GM23338 (cell line): ENCODE results near the gene FUT6. TPM values are rescaled to one million over a fixed set of nuclear protein-coding genes. Genes with fewer than 3 reads are reported as not detected.

Experiments
- ATAC-seq: fragments of 200-7000 bp; cut with Tn5 transposase; 3 replicates; pipeline ENCODE4 v1.9.1; 2020
- DNase-seq: peaks from one replicate; pipeline ENCODE4 v3.0.0-alpha.2; 2015; ENCODE audit warnings: low spot score
- H2AFZ ChIP-seq: fragments of 200-600 bp; sonication (generic); 2 replicates; pipeline ENCODE4 v1.8.0; 2016; ENCODE audit warnings: antibody characterized with exemption, mild to moderate bottlenecking, moderate library complexity
- H3F3A ChIP-seq: fragments of 200-600 bp; sonication (generic); replicated peaks from 2 replicates; pipeline ENCODE4 v1.8.0; 2017; ENCODE audit warnings: antibody characterized with exemption, mixed run types, low read depth
- H3K27ac ChIP-seq: fragments of 200-600 bp; sonication (generic); 2 replicates; pipeline ENCODE4 v1.6.1; 2016; ENCODE audit warnings: low read depth
- H3K27me3 ChIP-seq: fragments of 200-600 bp; sonication (generic); 2 replicates; pipeline ENCODE4 v1.8.0; 2016; ENCODE audit warnings: mild to moderate bottlenecking, mixed run types, moderate library complexity; ENCODE audit not compliant: insufficient read depth
- H3K36me3 ChIP-seq: fragments of 200-600 bp; sonication (generic); 2 replicates; pipeline ENCODE4 v1.8.0; 2016; ENCODE audit warnings: mild to moderate bottlenecking; ENCODE audit not compliant: insufficient read depth
- H3K4me1 ChIP-seq: fragments of 200-600 bp; sonication (generic); 2 replicates; pipeline ENCODE4 v1.8.0; 2016; ENCODE audit warnings: mild to moderate bottlenecking, moderate library complexity; ENCODE audit not compliant: insufficient read depth
- H3K4me2 ChIP-seq: fragments of 200-600 bp; sonication (generic); 2 replicates; pipeline ENCODE4 v1.7.1; 2017; ENCODE audit warnings: mixed run types
- H3K4me3 ChIP-seq: fragments of 200-600 bp; sonication (generic); 2 replicates; pipeline ENCODE4 v1.6.1; 2016; ENCODE audit warnings: mixed run types
- H3K79me2 ChIP-seq: fragments of 200-600 bp; sonication (generic); replicated peaks from 2 replicates; pipeline ENCODE4 v1.8.0; 2017; ENCODE audit warnings: mild to moderate bottlenecking; ENCODE audit not compliant: insufficient read depth
- H3K9me2 ChIP-seq: fragments of 200-600 bp; sonication (generic); 2 replicates; pipeline ENCODE4 v1.8.0; 2017; ENCODE audit not compliant: insufficient read depth
- H4K20me1 ChIP-seq: fragments of 200-600 bp; sonication (generic); replicated peaks from 2 replicates; pipeline ENCODE4 v1.8.0; 2017; ENCODE audit warnings: mild to moderate bottlenecking; ENCODE audit not compliant: insufficient read depth
- H3K27ac Mint-ChIP-seq: 2 replicates; pipeline ENCODE4 v1.8.0; 2020; ENCODE audit warnings: inconsistent platforms, mild to moderate bottlenecking, moderate library complexity, mixed read lengths
- H3K27me3 Mint-ChIP-seq: 3 replicates; pipeline ENCODE4 v1.8.0; 2022; ENCODE audit warnings: low read depth, mild to moderate bottlenecking, moderate library complexity, mixed read lengths, inconsistent platforms; ENCODE audit not compliant: insufficient read depth, poor library complexity
- H3K36me3 Mint-ChIP-seq: 3 replicates; pipeline ENCODE4 v1.8.0; 2021; ENCODE audit warnings: low read depth, mild to moderate bottlenecking, inconsistent platforms, moderate library complexity, mixed read lengths
- H3K4me1 Mint-ChIP-seq: 3 replicates; pipeline ENCODE4 v1.8.0; 2020; ENCODE audit warnings: mild to moderate bottlenecking, inconsistent platforms, mixed read lengths
- H3K4me3 Mint-ChIP-seq: 3 replicates; pipeline ENCODE4 v1.8.0; 2021; ENCODE audit warnings: moderate library complexity, mild to moderate bottlenecking, inconsistent platforms, mixed read lengths
- H3K9me3 Mint-ChIP-seq: 3 replicates; pipeline ENCODE4 v1.8.0; 2020; ENCODE audit warnings: moderate library complexity, mild to moderate bottlenecking, inconsistent platforms, mixed read lengths
- CREB1 ChIP-seq: fragments of 250-450 bp; sonication (Bioruptor Pico); IDR thresholded peaks from 2 replicates; pipeline ENCODE4 v1.5.0; 2020; ENCODE audit warnings: low read depth, mild to moderate bottlenecking, moderate library complexity
- EZH2 ChIP-seq: fragments of 200-600 bp; sonication (generic); IDR thresholded peaks from one replicate; pipeline ENCODE4 v1.8.0; 2017; ENCODE audit warnings: antibody characterized with exemption, mild to moderate bottlenecking, low read depth; ENCODE audit not compliant: unreplicated experiment
- EZH2phosphoT487 ChIP-seq: fragments of 200-600 bp; sonication (generic); IDR thresholded peaks from one replicate; pipeline ENCODE4 v1.8.1; 2018; ENCODE audit warnings: antibody characterized with exemption; ENCODE audit not compliant: unreplicated experiment
- JUNB ChIP-seq: IDR thresholded peaks from one replicate; pipeline ENCODE4 v1.6.1; 2016; ENCODE audit warnings: antibody characterized with exemption; ENCODE audit not compliant: unreplicated experiment
- NANOG ChIP-seq: IDR thresholded peaks from 2 replicates; pipeline ENCODE4 v1.6.1; 2016; ENCODE audit warnings: antibody characterized with exemption, borderline replicate concordance
- STAT1 ChIP-seq: IDR thresholded peaks from one replicate; pipeline ENCODE4 v1.6.1; 2016; ENCODE audit warnings: antibody characterized with exemption; ENCODE audit not compliant: unreplicated experiment
- ZNF114 ChIP-seq: fragments of 250-450 bp; sonication (Bioruptor Pico); IDR thresholded peaks from 2 replicates; pipeline ENCODE4 v1.5.0; 2020; ENCODE audit warnings: mild to moderate bottlenecking, moderate library complexity
- polyA plus RNA-seq: library from polyadenylated mRNA; unstranded; fragments of >200 nt; fragmentation: Nextera tagmentation; extraction: Ambion mirVana; gene quantifications from 2 replicates; pipeline ENCODE4 v1.2.1, GENCODE V29; 2016
- total RNA-seq: library from RNA; depleted of rRNA; stranded (reverse); fragments of >200 nt; shearing (Covaris generic); gene quantifications from 2 replicates; pipeline ENCODE4 v1.2.3, GENCODE V29; 2014
- TF ChIP-seq, protein P1 (sequence below): IDR thresholded peaks from 2 replicates; pipeline ENCODE4 v1.6.1; 2016; ENCODE audit warnings: antibody characterized with exemption
- TF ChIP-seq, protein P2 (sequence below): IDR thresholded peaks from one replicate; pipeline ENCODE4 v1.6.1; 2018; ENCODE audit warnings: antibody characterized with exemption; ENCODE audit not compliant: unreplicated experiment
- TF ChIP-seq, protein P3 (sequence below): fragments of 250-450 bp; sonication (Bioruptor Pico); IDR thresholded peaks from 2 replicates; pipeline ENCODE4 v1.5.0; 2020; ENCODE audit warnings: mild to moderate bottlenecking, moderate library complexity

The FUT6 gene
- total and polyA plus RNA-seq, 2 experiments from 2014 or later: not detected

DNA sequence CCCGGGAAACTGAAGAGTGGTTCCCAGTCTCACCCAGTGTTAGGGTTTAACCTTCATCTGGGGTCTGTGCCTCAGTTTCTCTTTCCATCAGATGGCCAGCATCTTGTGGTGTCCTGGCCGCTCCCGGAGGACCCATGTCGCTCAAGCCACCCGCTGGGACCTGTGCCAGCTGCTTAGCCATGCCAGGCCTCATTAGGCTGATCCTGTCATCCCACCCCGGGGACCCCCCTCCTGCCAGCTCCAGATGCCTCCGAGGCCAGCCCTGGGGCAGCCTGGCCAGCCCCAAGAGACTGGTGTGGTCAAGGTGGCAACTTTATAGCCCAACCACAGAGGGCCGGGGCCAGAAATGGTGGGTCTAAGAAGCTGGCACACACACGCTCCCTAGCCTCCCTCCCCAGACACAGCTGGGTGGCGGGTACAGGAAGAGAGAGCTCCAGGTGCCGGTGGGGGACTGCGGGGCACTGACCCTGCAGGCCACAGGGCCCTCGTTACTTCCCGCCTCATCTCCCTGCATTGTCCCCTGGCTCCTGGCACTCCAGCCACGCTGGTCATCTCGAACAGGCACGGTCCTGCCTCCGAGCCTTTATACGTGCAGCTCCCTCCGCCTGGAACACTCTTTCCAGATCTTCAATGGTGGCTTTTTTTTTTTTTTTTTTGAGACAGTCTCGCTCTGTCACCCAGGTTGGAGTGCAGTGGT is 31.2 kb downstream of the FUT6 start (continued):
- no peak for TF ChIP-seq EZH2
- TF ChIP-seq, protein P1, sequence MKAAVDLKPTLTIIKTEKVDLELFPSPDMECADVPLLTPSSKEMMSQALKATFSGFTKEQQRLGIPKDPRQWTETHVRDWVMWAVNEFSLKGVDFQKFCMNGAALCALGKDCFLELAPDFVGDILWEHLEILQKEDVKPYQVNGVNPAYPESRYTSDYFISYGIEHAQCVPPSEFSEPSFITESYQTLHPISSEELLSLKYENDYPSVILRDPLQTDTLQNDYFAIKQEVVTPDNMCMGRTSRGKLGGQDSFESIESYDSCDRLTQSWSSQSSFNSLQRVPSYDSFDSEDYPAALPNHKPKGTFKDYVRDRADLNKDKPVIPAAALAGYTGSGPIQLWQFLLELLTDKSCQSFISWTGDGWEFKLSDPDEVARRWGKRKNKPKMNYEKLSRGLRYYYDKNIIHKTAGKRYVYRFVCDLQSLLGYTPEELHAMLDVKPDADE: no peak

DNA sequence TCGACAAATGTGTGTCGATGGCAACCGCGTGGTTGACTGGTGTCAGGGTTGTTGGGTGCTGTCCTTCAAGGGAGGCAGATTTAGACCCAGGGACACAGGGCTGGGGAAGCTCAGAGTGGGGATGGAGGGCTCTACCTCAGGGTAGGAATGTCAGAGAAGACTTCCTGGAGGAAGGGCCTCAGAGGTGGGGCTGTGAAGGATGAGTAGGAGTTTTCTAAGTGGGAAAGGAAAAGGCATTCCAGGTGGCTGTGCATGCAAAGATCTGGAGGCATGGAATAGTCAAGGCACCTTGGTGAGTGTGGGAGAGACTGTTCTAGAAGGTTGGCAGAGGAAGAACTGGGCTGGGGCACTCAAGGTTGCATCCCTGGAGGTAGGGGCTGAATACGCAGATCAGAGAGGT is 32.6 kb downstream of the FUT6 start:
- no peaks in the 10 kb centered on the region for H3F3A ChIP-seq
- TF ChIP-seq, protein P1: no peak
- TF ChIP-seq, protein P2, sequence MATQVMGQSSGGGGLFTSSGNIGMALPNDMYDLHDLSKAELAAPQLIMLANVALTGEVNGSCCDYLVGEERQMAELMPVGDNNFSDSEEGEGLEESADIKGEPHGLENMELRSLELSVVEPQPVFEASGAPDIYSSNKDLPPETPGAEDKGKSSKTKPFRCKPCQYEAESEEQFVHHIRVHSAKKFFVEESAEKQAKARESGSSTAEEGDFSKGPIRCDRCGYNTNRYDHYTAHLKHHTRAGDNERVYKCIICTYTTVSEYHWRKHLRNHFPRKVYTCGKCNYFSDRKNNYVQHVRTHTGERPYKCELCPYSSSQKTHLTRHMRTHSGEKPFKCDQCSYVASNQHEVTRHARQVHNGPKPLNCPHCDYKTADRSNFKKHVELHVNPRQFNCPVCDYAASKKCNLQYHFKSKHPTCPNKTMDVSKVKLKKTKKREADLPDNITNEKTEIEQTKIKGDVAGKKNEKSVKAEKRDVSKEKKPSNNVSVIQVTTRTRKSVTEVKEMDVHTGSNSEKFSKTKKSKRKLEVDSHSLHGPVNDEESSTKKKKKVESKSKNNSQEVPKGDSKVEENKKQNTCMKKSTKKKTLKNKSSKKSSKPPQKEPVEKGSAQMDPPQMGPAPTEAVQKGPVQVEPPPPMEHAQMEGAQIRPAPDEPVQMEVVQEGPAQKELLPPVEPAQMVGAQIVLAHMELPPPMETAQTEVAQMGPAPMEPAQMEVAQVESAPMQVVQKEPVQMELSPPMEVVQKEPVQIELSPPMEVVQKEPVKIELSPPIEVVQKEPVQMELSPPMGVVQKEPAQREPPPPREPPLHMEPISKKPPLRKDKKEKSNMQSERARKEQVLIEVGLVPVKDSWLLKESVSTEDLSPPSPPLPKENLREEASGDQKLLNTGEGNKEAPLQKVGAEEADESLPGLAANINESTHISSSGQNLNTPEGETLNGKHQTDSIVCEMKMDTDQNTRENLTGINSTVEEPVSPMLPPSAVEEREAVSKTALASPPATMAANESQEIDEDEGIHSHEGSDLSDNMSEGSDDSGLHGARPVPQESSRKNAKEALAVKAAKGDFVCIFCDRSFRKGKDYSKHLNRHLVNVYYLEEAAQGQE: no peak
- TF ChIP-seq STAT1 (no peak), ZNF114 (CRISPR knock-in tag) (no peak), JUNB (no peak), EZH2phosphoT487 (no peak), CREB1 (CRISPR knock-in tag) (no peak), EZH2 (no peak), NANOG (no peak)
- TF ChIP-seq, protein P3, sequence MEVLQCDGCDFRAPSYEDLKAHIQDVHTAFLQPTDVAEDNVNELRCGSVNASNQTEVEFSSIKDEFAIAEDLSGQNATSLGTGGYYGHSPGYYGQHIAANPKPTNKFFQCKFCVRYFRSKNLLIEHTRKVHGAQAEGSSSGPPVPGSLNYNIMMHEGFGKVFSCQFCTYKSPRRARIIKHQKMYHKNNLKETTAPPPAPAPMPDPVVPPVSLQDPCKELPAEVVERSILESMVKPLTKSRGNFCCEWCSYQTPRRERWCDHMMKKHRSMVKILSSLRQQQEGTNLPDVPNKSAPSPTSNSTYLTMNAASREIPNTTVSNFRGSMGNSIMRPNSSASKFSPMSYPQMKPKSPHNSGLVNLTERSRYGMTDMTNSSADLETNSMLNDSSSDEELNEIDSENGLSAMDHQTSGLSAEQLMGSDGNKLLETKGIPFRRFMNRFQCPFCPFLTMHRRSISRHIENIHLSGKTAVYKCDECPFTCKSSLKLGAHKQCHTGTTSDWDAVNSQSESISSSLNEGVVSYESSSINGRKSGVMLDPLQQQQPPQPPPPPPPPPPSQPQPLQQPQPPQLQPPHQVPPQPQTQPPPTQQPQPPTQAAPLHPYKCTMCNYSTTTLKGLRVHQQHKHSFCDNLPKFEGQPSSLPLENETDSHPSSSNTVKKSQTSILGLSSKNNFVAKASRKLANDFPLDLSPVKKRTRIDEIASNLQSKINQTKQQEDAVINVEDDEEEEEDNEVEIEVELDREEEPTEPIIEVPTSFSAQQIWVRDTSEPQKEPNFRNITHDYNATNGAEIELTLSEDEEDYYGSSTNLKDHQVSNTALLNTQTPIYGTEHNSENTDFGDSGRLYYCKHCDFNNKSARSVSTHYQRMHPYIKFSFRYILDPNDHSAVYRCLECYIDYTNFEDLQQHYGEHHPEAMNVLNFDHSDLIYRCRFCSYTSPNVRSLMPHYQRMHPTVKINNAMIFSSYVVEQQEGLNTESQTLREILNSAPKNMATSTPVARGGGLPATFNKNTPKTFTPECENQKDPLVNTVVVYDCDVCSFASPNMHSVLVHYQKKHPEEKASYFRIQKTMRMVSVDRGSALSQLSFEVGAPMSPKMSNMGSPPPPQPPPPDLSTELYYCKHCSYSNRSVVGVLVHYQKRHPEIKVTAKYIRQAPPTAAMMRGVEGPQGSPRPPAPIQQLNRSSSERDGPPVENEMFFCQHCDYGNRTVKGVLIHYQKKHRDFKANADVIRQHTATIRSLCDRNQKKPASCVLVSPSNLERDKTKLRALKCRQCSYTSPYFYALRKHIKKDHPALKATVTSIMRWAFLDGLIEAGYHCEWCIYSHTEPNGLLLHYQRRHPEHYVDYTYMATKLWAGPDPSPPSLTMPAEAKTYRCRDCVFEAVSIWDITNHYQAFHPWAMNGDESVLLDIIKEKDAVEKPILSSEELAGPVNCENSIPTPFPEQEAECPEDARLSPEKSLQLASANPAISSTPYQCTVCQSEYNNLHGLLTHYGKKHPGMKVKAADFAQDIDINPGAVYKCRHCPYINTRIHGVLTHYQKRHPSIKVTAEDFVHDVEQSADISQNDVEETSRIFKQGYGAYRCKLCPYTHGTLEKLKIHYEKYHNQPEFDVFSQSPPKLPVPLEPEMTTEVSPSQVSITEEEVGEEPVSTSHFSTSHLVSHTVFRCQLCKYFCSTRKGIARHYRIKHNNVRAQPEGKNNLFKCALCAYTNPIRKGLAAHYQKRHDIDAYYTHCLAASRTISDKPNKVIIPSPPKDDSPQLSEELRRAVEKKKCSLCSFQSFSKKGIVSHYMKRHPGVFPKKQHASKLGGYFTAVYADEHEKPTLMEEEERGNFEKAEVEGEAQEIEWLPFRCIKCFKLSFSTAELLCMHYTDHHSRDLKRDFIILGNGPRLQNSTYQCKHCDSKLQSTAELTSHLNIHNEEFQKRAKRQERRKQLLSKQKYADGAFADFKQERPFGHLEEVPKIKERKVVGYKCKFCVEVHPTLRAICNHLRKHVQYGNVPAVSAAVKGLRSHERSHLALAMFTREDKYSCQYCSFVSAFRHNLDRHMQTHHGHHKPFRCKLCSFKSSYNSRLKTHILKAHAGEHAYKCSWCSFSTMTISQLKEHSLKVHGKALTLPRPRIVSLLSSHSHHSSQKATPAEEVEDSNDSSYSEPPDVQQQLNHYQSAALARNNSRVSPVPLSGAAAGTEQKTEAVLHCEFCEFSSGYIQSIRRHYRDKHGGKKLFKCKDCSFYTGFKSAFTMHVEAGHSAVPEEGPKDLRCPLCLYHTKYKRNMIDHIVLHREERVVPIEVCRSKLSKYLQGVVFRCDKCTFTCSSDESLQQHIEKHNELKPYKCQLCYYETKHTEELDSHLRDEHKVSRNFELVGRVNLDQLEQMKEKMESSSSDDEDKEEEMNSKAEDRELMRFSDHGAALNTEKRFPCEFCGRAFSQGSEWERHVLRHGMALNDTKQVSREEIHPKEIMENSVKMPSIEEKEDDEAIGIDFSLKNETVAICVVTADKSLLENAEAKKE (CRISPR knock-in tag): no peak

More for the DNA sequence above, 32.6 kb downstream of the FUT6 start:
- Histone ChIP-seq H3K4me3 (no peak overlapping the region), H3K27me3 (peaks cover 15% of the 10 kb centered on the region), H3K4me1 (peaks cover 6% of the 10 kb centered on the region; the same call in 1 of the 2 replicates), H3K79me2 (no peaks in the 10 kb centered on the region), H2AFZ (no peak overlapping the region), H4K20me1 (no peaks in the 10 kb centered on the region; the same call in 1 of the 2 replicates), H3K36me3 (no peaks in the 10 kb centered on the region), H3K4me2 (no peak overlapping the region), H3K9me2 (peaks cover 5% of the 10 kb centered on the region; the same call in 1 of the 2 replicates), H3K27ac (no peak overlapping the region)
- no peak overlapping the region for H3K27ac Mint-ChIP-seq
- peaks cover 21% of the 10 kb centered on the region for H3K4me1 Mint-ChIP-seq
- peaks cover 2% of the 10 kb centered on the region; the same call in 2 of the 3 replicates for H3K36me3 Mint-ChIP-seq
- H3K27me3 Mint-ChIP-seq: peaks cover 39% of the 10 kb centered on the region
- H3K9me3 Mint-ChIP-seq: peaks cover 3% of the 10 kb centered on the region; the same call in 2 of the 3 replicates
- H3K4me3 Mint-ChIP-seq: peak overlapping the region; percentile 4; the same call in 1 of the 3 replicates
- ATAC-seq (no peak), DNase-seq (no peak)
